Stimulated activated effector memory CD8-positive, alpha-beta T cell treated with anti-CD3 and anti-CD28 coated beads, Interleukin-12 subunit alpha, Interleukin-12 subunit beta, amount 100 ng/mL, for 72 hours (primary cell): ENCODE data around the gene NF2.
"Not testable (repeated sequence)": the region's sequence is repeated elsewhere in the genome, so short reads cannot be mapped to it uniquely, and the experiment has no call there.

Source experiments
- ATAC-seq: fragments of 150-1000 bp; cut with Tn5 transposase; 2 replicates; pipeline ENCODE4 v1.10.0; 2021
- DNase-seq, 2 donors: peaks; one replicate each; pipeline ENCODE4 v3.0.0; 2021 to 2022; ENCODE audit warnings: low spot score in 2 of 2
- H3K27ac Mint-ChIP-seq: one replicate; pipeline ENCODE4 v1.8.0; 2022; ENCODE audit warnings: mild to moderate bottlenecking, mixed read lengths
- H3K36me3 Mint-ChIP-seq: one replicate; pipeline ENCODE4 v1.8.0; 2022; ENCODE audit warnings: mild to moderate bottlenecking, mixed read lengths
- H3K4me1 Mint-ChIP-seq: one replicate; pipeline ENCODE4 v1.8.0; 2022; ENCODE audit warnings: mixed read lengths
- H3K4me3 Mint-ChIP-seq: one replicate; pipeline ENCODE4 v1.8.0; 2022; ENCODE audit warnings: mild to moderate bottlenecking, mixed read lengths
- H3K9me3 Mint-ChIP-seq: one replicate; pipeline ENCODE4 v1.8.0; 2022; ENCODE audit warnings: mixed read lengths

The NF2 gene

DNA sequence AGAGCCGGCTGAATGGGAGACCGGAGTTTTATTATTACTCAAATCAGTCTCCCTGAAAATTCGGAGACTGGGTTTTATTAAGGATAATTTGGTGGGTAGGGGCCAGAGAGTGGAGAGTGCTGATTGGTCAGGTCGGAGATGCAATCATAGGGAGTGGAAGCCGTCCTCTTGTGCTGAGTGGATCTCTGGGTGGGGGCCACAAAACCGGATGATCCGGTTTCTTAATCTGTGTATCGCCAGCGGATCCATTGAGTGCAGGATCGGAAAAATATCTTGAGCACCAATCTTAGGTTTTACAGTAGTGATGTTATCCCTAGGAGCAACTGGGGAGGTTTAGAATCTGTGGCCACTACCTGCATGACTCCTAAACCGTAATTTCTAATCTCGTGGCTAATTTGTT is 21.6 kb upstream of the NF2 start:
- DNase-seq (no peak), ATAC-seq (no peak)
- Mint-ChIP-seq H3K9me3 (no peaks in the 10 kb centered on the region), H3K4me3 (peak overlapping the region; percentile 86), H3K27ac (peak overlapping the region; percentile 91), H3K36me3 (peaks cover 4% of the 10 kb centered on the region), H3K4me1 (peaks cover 21% of the 10 kb centered on the region)

- DNase-seq (no peak), ATAC-seq (no peak)
- Mint-ChIP-seq H3K27ac (no peak overlapping the region), H3K36me3 (no peaks in the 10 kb centered on the region), H3K4me1 (peaks cover 18% of the 10 kb centered on the region), H3K9me3 (no peaks in the 10 kb centered on the region), H3K4me3 (no peak overlapping the region)
These were observed 18.5 kb upstream of the NF2 start for GRCh38 chr22:29584975-29585374.

- not testable (repeated sequence) for H3K4me3 Mint-ChIP-seq, H3K36me3 Mint-ChIP-seq, ATAC-seq, DNase-seq, H3K9me3 Mint-ChIP-seq
- Mint-ChIP-seq H3K27ac (peak overlapping the region; percentile 32), H3K4me1 (peaks cover 13% of the 10 kb centered on the region)
These were observed 17.2 kb upstream of the NF2 start for GRCh38 chr22:29586193-29586705.

DNA sequence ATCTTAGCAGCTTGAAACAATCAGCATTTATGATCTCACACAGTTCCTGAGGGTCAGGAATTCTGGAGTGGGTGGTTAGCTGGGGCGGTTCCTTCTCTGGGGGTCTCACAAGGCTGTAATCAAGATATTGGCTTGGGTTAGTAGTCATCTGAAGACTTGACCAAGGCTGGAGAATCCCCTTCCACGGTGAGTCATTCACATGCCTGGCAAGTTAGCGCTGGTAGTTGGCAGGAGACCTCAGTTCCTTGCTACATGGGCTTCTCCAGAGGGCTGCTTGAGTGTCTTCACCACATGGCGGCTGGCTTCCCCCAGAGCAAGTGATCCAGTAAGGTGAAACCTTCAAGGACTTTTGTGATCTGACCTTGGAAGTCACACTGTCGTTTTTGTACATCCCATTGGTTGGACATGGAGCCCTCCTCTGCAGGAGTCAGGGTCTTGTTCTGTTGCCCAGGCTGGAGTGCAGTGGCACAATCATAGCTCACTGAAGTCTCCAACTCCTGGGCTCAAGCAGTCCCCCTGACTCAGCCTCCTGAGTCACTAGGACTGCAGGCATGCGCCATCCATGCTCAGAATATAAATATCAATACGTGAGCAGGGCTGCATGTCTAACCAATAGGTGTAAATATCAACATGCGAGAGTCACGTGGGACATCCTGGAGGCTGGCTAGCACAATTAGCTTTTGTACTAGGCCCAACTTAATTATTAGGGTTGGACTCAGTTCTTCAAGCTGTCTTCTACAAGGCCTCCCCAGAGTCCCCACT is 15.3 kb upstream of the NF2 start:
- Mint-ChIP-seq H3K4me3 (no peak overlapping the region), H3K4me1 (peaks cover 8% of the 10 kb centered on the region), H3K9me3 (no peaks in the 10 kb centered on the region), H3K27ac (no peak overlapping the region), H3K36me3 (no peaks in the 10 kb centered on the region)
- DNase-seq (no peak), ATAC-seq (peak; percentile 41)

DNA sequence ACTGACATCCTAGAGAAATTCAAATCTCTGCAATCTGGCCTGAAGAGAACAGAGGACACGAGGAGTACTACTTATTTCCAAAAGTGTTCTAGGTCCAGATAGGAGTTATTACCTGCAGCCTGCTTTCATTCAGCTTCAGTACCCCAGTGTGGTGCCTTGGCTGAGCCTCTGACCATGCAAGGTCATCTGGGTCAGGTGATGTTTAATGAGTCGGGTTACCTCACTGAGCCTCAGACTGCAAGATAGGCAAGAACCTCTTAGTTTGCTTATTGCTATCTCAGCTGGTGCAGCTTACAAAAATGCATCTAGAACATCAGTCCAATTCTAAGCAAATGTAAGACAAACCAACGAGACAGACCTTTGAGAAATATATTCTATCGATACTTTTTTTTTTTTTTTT is 9.5 kb upstream of the NF2 start:
- H3K27ac Mint-ChIP-seq: no peak overlapping the region
- peaks cover 8% of the 10 kb centered on the region for H3K4me1 Mint-ChIP-seq
- ATAC-seq: no peak
- H3K36me3 Mint-ChIP-seq: no peaks in the 10 kb centered on the region
- no peak for DNase-seq
- no peak overlapping the region for H3K4me3 Mint-ChIP-seq
- H3K9me3 Mint-ChIP-seq: no peaks in the 10 kb centered on the region

GRCh38 chr22:29594447-29594846 is 9.0 kb upstream of the NF2 start:
- ATAC-seq, H3K9me3 Mint-ChIP-seq, H3K4me1 Mint-ChIP-seq, H3K4me3 Mint-ChIP-seq, H3K27ac Mint-ChIP-seq, H3K36me3 Mint-ChIP-seq, DNase-seq: not testable (repeated sequence)

GRCh38 chr22:29596408-29596807 is 7.0 kb upstream of the NF2 start:
- H3K9me3 Mint-ChIP-seq: no peaks in the 10 kb centered on the region
- H3K4me1 Mint-ChIP-seq: no peaks in the 10 kb centered on the region
- H3K36me3 Mint-ChIP-seq: no peaks in the 10 kb centered on the region
- H3K4me3 Mint-ChIP-seq: no peak overlapping the region
- H3K27ac Mint-ChIP-seq: no peak overlapping the region
- DNase-seq (no peak), ATAC-seq (no peak)

DNA sequence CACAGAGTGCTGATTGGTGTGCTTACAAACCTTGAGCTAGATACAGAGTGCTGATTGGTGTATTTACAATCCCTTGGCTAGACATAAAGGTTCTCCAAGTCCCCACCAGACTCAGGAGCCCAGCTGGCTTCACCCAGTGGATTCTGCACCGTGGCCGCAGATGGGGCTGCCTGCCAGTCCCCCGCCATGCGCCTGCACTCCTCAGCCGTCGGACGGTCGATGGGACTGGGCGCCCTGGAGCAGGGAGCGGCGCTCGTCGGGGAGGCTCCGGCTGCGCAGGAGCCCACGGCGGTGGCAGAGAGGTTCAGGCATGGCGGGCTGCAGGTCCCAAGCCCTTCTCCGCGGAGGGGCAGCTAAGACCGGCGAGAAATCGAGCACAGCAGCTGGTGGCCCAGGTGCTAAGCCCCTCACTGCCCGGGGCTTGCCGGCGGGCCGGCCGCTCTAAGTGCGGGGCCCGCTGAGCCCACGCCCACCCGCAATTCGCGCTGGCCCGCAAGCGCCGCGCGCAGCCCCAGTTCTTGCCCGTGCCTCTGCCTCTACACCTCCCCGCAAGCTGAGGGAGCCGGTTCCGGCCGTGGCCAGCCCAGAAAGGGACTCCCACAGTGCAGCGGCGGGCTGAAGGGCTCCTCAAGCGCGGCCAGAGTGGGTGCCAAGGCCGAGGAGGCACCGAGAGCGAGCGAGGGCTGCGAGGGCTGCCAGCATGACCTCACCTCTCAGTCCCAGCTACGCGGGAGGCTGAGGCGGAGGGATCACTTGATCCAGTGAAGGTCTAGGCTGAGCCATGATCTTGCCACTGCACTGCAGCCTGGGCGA is 5.4 kb upstream of the NF2 start:
- H3K4me3 Mint-ChIP-seq, ATAC-seq, H3K36me3 Mint-ChIP-seq, H3K4me1 Mint-ChIP-seq, H3K27ac Mint-ChIP-seq, H3K9me3 Mint-ChIP-seq, DNase-seq: not testable (repeated sequence)

- Mint-ChIP-seq H3K36me3 (no peaks in the 10 kb centered on the region), H3K4me3 (no peak overlapping the region), H3K9me3 (no peaks in the 10 kb centered on the region), H3K4me1 (peaks cover 5% of the 10 kb centered on the region), H3K27ac (no peak overlapping the region)
- ATAC-seq (no peak), DNase-seq (no peak)
These were observed 4.8 kb upstream of the NF2 start for GRCh38 chr22:29598684-29599020.

GRCh38 chr22:29604076-29604360 is 585 bp downstream of the NF2 start:
- Mint-ChIP-seq H3K4me1 (peaks cover 31% of the 10 kb centered on the region), H3K9me3 (no peaks in the 10 kb centered on the region), H3K36me3 (no peaks in the 10 kb centered on the region), H3K27ac (peak overlapping the region; percentile 93), H3K4me3 (peak overlapping the region; percentile 82)
- DNase-seq (no peak), ATAC-seq (no peak)

GRCh38 chr22:29605527-29605850 is 2.1 kb downstream of the NF2 start:
- H3K27ac Mint-ChIP-seq: no peak overlapping the region
- no peak for DNase-seq
- H3K36me3 Mint-ChIP-seq: no peaks in the 10 kb centered on the region
- H3K4me1 Mint-ChIP-seq: peaks cover 35% of the 10 kb centered on the region
- no peaks in the 10 kb centered on the region for H3K9me3 Mint-ChIP-seq
- ATAC-seq: no peak
- peak overlapping the region; percentile 82 for H3K4me3 Mint-ChIP-seq

GRCh38 chr22:29606320-29606719 is 2.9 kb downstream of the NF2 start:
- Mint-ChIP-seq H3K36me3 (no peaks in the 10 kb centered on the region), H3K4me3 (no peak overlapping the region), H3K4me1 (peaks cover 35% of the 10 kb centered on the region), H3K27ac (no peak overlapping the region), H3K9me3 (no peaks in the 10 kb centered on the region)
- ATAC-seq (no peak), DNase-seq (no peak)

DNA sequence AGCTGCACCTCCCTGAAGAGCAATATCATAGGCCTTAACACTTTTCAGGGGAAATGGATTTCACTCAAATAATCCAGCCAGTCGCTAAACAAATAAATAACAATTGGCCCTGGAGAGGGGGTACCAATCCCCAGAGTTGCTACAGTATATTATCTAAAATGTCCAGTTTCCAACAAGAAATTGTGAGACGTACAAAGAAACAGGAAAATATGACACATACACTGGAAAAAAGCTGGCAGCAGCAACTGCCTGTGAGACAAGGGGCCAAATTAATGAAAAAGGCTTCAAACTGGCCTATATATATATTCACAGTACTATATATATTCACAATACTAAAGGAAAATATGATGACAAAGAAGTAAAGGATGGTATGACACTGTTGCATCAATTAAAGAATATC is 4.0 kb downstream of the NF2 start:
- no peaks in the 10 kb centered on the region for H3K36me3 Mint-ChIP-seq
- no peaks in the 10 kb centered on the region for H3K9me3 Mint-ChIP-seq
- peaks cover 35% of the 10 kb centered on the region for H3K4me1 Mint-ChIP-seq
- no peak overlapping the region for H3K4me3 Mint-ChIP-seq
- no peak for ATAC-seq
- no peak overlapping the region for H3K27ac Mint-ChIP-seq
- no peak for DNase-seq

GRCh38 chr22:29609139-29609538 is 5.7 kb downstream of the NF2 start:
- H3K9me3 Mint-ChIP-seq: no peaks in the 10 kb centered on the region
- DNase-seq (no peak), ATAC-seq (peak; percentile 36)
- H3K36me3 Mint-ChIP-seq: no peaks in the 10 kb centered on the region
- no peak overlapping the region for H3K4me3 Mint-ChIP-seq
- H3K4me1 Mint-ChIP-seq: peaks cover 29% of the 10 kb centered on the region
- H3K27ac Mint-ChIP-seq: no peak overlapping the region

DNA sequence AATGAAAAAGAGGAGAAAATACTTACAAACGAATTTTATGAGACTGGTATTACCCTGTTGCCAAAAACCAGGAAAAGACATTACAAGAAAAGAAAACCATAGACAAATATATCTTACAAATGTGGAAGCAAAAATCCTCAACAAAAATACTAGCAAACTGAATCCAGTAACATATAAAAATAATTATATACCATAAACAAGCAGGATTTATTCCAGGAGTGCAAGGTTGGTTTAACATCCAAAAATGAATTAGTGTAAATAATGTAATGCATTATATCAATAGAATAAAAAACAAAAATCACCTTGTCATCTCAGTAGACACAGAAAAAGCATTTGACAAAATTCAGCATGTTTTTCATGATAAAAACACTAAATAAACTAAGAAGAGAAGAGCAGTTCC is 7.3 kb downstream of the NF2 start:
- H3K4me1 Mint-ChIP-seq: peaks cover 19% of the 10 kb centered on the region
- no peak for DNase-seq
- no peak overlapping the region for H3K27ac Mint-ChIP-seq
- H3K9me3 Mint-ChIP-seq: no peaks in the 10 kb centered on the region
- ATAC-seq: no peak
- H3K4me3 Mint-ChIP-seq: no peak overlapping the region
- no peaks in the 10 kb centered on the region for H3K36me3 Mint-ChIP-seq

DNA sequence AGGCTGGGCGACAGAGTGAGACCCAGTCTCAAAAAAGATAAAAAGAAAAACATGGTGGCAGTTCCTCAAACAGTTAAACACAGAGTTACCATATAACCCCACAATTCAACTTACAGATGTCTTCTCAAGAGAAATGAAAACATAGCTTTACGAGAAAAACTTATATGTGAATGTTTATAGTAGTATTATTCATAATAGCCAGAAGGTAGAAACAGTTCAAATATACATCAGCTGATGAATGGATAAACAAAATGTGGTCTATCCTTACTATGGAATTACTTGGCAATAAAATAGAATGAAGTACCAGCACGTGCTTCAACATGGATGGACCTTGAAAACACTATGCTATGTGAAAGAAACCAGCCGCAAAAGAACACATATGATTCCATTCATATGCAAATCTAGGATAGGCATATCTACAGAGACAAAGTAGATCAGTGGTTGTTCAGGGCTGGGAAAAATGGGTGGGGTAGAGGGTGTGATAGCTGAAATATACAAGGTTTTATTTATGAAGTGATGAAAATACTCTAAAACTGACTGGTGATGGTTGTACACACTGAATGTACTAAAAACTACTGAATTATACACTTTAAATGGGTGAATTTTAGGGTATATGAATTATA is 12.4 kb downstream of the NF2 start:
- Mint-ChIP-seq H3K4me3 (no peak overlapping the region), H3K36me3 (no peaks in the 10 kb centered on the region), H3K9me3 (no peaks in the 10 kb centered on the region), H3K4me1 (peaks cover 32% of the 10 kb centered on the region), H3K27ac (no peak overlapping the region)
- DNase-seq (no peak), ATAC-seq (no peak)
